Suppressor macrophage treated with lipopolysaccharide for 1 hour (primary cell): ENCODE results near the gene WASF3.
"Not testable (repeated sequence)": the region's sequence is repeated elsewhere in the genome, so short reads cannot be mapped to it uniquely, and the experiment has no call there.

Experiments
- DNase-seq, 3 donors: peaks; one replicate each; pipeline ENCODE4 v3.0.0-alpha.2; 2020 to 2022

Gene WASF3

GRCh38 chr13:26636073-26636472 is 78.6 kb downstream of the WASF3 start:
- DNase-seq = not testable (repeated sequence)

- no peak for DNase-seq
Measured at GRCh38 chr13:26646603-26647002, 89.1 kb downstream of the WASF3 start.

GRCh38 chr13:26651234-26651633 is 93.8 kb downstream of the WASF3 start:
- DNase-seq = no peak

GRCh38 chr13:26653310-26653709 is 95.8 kb downstream of the WASF3 start:
- DNase-seq = peak in 1 of 3 donors; percentile 8

- no peak for DNase-seq
Measured at GRCh38 chr13:26653842-26654241, 96.4 kb downstream of the WASF3 start.

- DNase-seq = peak; percentile 21 to 51 (median 44)
Measured at GRCh38 chr13:26656919-26657318, 99.4 kb downstream of the WASF3 start.

GRCh38 chr13:26658448-26659385 is 101.2 kb downstream of the WASF3 start:
- DNase-seq = peak in 1 of 3 donors; percentile 8

- no peak for DNase-seq
Measured at GRCh38 chr13:26660185-26660584, 102.7 kb downstream of the WASF3 start.

GRCh38 chr13:26660766-26661165 is 103.3 kb downstream of the WASF3 start:
- no peak for DNase-seq

GRCh38 chr13:26663791-26664190 is 106.3 kb downstream of the WASF3 start:
- DNase-seq = no peak

- DNase-seq = no peak
Measured at GRCh38 chr13:26664286-26664685, 106.8 kb downstream of the WASF3 start.

GRCh38 chr13:26664876-26665275 is 107.4 kb downstream of the WASF3 start:
- no peak for DNase-seq

GRCh38 chr13:26668357-26669146 is 111.1 kb downstream of the WASF3 start:
- no peak for DNase-seq

GRCh38 chr13:26673890-26674289 is 116.4 kb downstream of the WASF3 start:
- no peak for DNase-seq

GRCh38 chr13:26677156-26677555 is 119.7 kb downstream of the WASF3 start:
- DNase-seq = peak; percentile 24 to 71 (median 59)

- no peak for DNase-seq
Measured at GRCh38 chr13:26678330-26678729, 120.8 kb downstream of the WASF3 start.

GRCh38 chr13:26678796-26679195 is 121.3 kb downstream of the WASF3 start:
- no peak for DNase-seq

GRCh38 chr13:26679411-26680122 is 122.1 kb downstream of the WASF3 start:
- peak; percentile 65 to 67 (median 65) for DNase-seq

GRCh38 chr13:26680123-26680450 is 122.6 kb downstream of the WASF3 start:
- peak in 1 of 3 donors; percentile 14 for DNase-seq

GRCh38 chr13:26680572-26680971 is 123.1 kb downstream of the WASF3 start:
- no peak for DNase-seq

GRCh38 chr13:26681036-26681435 is 123.6 kb downstream of the WASF3 start:
- no peak for DNase-seq

- no peak for DNase-seq
Measured at GRCh38 chr13:26682606-26683005, 125.1 kb downstream of the WASF3 start.

GRCh38 chr13:26685606-26686005 is 128.1 kb downstream of the WASF3 start:
- DNase-seq = no peak
